Uterus (tissue), 2 donors: ENCODE results near the gene PRDM13.

Source experiments
- CTCF ChIP-seq, 4 experiments: fragments of 200-600 bp in 2 of 4; fragments of 450-650 bp in 2 of 4; sonication (generic) in 2 of 4; IDR thresholded peaks; one replicate each; pipeline ENCODE4 v1.5.1; 2016 to 2019; ENCODE audit warnings: antibody characterized with exemption in 4 of 4, mild to moderate bottlenecking in 2 of 4, moderate library complexity in 1 of 4
- POLR2A ChIP-seq, 2 donors: fragments of 450-650 bp; IDR thresholded peaks; one replicate each; pipeline ENCODE4 v1.6.1; 2016; ENCODE audit warnings: antibody characterized with exemption in 2 of 2, mild to moderate bottlenecking in 1 of 2, moderate library complexity in 1 of 2

- TF ChIP-seq POLR2A (IDR thresholded peaks at IDR 0.05) (no peak), CTCF (IDR thresholded peaks at IDR 0.05) (no peak)
Measured at GRCh38 chr6:99609905-99610489, 3.4 kb downstream of the PRDM13 start.
